ENCODE measurements around the gene GTPBP4.
"Not testable (repeated sequence)": the region's sequence is repeated elsewhere in the genome, so short reads cannot be mapped to it uniquely, and the experiment has no call there.

The GTPBP4 gene

DNA sequence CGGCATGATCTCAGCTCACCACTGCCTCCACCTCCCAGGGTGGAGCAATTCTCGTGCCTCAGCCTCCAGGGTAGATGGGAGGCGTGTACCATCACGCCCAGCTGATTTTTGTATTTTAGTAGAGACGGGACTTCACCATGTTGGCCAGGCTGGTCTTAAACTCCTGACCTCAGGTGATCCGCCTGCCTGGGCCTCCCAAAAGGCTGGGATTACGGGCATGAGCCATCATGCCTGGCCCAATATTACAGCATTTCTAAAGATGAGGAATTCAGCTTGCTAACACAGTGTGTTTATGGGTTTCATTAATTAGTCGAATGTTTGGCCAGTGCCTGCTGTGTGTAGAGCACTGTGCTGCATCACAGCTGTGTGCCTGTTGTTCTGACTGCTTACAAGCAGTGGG is 71.7 kb downstream of the GTPBP4 start:
- DNase-seq = no peak

DNA sequence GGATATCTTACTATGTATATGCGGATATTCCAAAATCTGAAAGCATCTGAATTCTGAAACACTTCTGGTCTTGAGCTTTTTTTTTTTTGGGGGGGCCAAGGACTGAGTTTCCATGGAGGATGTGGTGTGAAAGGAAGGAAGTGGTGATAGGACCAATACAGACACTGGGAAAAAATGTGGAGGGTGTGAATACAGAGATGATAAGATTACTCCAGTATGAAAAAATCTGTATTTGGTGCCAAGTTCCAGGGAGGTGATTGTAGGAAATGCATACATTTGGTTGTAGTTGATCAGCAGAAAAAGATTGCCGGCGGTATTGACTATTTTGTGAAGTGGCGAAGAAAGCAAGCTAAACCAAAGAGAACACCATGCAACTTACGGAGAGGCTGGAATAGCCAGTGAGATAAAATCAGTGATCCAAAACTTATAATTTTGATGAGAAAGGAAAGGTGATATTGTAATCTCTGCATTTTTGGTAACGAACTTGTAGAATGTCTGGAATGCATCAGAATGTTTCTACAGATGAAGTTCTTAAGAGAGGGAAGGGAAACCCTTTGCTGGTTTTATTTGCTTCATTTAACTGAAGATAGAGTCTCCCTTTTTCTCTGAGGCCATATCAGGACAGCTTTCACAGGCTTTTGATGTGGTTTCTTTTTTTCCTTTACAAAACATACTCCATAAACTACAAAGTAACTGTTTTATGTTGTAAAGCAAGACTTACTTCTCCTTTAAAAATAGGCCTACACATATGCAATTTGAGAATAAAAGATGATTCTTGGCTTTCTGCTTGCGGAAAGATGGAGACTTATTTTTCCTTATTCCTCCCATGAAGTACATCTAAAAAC is 73.9 kb downstream of the GTPBP4 start:
- DNase-seq = no peak

DNA sequence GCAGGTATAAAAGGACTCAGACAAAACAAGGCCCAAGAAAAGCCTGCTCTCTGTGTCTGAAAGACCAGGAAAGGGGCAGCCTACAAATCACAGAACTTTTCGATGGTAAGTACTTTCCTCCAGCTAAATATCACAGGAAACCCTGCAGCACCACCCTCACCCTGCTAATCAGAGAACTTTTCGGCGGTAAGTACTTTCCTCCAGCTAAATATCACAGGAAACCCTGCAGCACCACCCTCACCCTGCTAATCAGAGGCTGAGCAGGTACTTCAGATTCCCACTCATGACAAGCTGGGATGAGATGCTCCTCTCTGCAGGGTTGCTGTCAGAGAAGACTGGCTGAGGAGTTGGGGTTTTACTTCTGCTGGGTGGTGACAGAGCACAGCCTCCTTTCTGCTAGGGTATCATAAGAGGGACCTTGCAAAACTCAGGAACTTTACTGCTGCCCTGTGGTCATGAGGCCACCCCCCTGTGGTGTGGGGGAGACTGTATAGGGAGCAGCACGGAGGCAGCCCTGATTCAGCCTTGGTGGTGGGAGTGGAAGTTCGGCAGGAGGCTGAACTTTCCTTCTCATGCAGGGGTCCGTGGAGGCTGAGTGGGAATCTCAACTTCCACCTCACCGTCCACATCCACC is 75.1 kb downstream of the GTPBP4 start:
- DNase-seq = no peak

GRCh38 chr10:1064964-1065247 is 76.7 kb downstream of the GTPBP4 start:
- DNase-seq = no peak

DNA sequence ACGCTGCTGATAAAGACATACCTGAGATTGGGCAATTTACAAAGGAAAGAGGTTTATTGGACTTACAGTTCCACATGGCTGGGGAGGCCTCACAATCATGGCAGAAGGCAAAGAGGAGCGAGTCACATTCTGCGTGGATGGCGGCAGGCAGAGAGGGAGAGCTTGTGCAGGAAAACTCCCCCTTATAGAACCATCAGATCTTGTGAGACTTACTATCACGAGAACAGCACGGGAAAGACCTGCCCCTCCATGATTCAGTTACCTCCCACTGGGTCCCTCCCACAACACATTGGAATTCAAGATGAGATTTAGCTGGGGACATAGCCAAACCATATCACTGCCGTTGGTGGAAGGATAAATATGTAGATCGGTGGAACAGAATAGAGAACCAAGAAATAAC is 78.5 kb downstream of the GTPBP4 start:
- not testable (repeated sequence) for DNase-seq

- no peak for DNase-seq
Observed at GRCh38 chr10:1068380-1069361, 80.4 kb downstream of the GTPBP4 start.
